PC-3 (cell line): ENCODE measurements around the gene PAWR. TPM values are rescaled to one million over a fixed set of nuclear protein-coding genes. Genes with fewer than 3 reads are reported as not detected.

Experiments used
- ATAC-seq: fragments of 200-7000 bp; cut with Tn5 transposase; 2 replicates; pipeline ENCODE4 v1.9.1; 2020; ENCODE audit warnings: mild to moderate bottlenecking, moderate library complexity
- Bru-seq: library from RNA; stranded (reverse); fragments of 400-500 nt; gene quantifications from one replicate; lab custom pipeline; 2021; lab: Mats Ljungman, UMichigan
- BruChase-seq, 2 experiments: library from RNA; stranded (reverse); fragments of 400-500 nt; gene quantifications; one replicate each; lab custom pipeline; 2021; lab: Mats Ljungman, UMichigan
- BruUV-seq: library from RNA; stranded (reverse); fragments of 400-500 nt; replicated peaks from 2 replicates; lab custom pipeline; 2021; lab: Mats Ljungman, UMichigan
- CTCF ChIA-PET: fragments of 300-600 bp; sonication (Branson Sonifier 250); formaldehyde crosslinking; loops from one replicate; lab custom pipeline; 2022; ENCODE audit warnings: antibody characterized with exemption; lab: Charles Lee
- POLR2A ChIA-PET: fragments of 300-600 bp; sonication (Branson Sonifier 250); formaldehyde crosslinking; loops from one replicate; lab custom pipeline; 2022; ENCODE audit warnings: antibody characterized with exemption; ENCODE audit not compliant: unreplicated experiment; lab: Charles Lee
- DNase-seq: peaks from one replicate; pipeline ENCODE4 v3.0.0-alpha.2; 2015
- H2AFZ ChIP-seq: fragments of 300-600 bp; sonication (generic); 2 replicates; pipeline ENCODE4 v1.6.0; 2016; ENCODE audit warnings: antibody characterized with exemption, low read length
- H3F3A ChIP-seq: fragments of 300-600 bp; sonication (generic); one replicate; pipeline ENCODE4 v1.6.0; 2017; ENCODE audit warnings: antibody characterized with exemption, low read length, control low read depth, mild to moderate bottlenecking; ENCODE audit not compliant: unreplicated experiment
- H3K27ac ChIP-seq: fragments of 300-600 bp; sonication (generic); 2 replicates; pipeline ENCODE4 v1.5.1; 2016; ENCODE audit warnings: mild to moderate bottlenecking, low read length
- H3K27me3 ChIP-seq: fragments of 300-600 bp; sonication (generic); 2 replicates; pipeline ENCODE4 v1.6.1; 2016; ENCODE audit warnings: low read length, mixed read lengths
- H3K36me3 ChIP-seq: fragments of 300-600 bp; sonication (generic); 2 replicates; pipeline ENCODE4 v1.6.1; 2016; ENCODE audit warnings: low read depth, mixed run types, low read length, mixed read lengths
- H3K4me1 ChIP-seq: fragments of 300-600 bp; sonication (generic); 2 replicates; pipeline ENCODE4 v1.5.1; 2016; ENCODE audit warnings: low read length; ENCODE audit not compliant: insufficient read depth
- H3K4me2 ChIP-seq: fragments of 300-600 bp; sonication (generic); 2 replicates; pipeline ENCODE4 v1.6.0; 2016; ENCODE audit warnings: low read length
- H3K4me3 ChIP-seq: fragments of 300-600 bp; sonication (generic); 2 replicates; pipeline ENCODE4 v1.5.1; 2016; ENCODE audit warnings: mild to moderate bottlenecking, low read length, mixed read lengths
- H3K79me2 ChIP-seq: fragments of 300-600 bp; sonication (generic); 2 replicates; pipeline ENCODE4 v1.6.1; 2017; ENCODE audit warnings: low read length, mixed read lengths
- H3K9ac ChIP-seq: fragments of 300-600 bp; sonication (generic); 2 replicates; pipeline ENCODE4 v1.6.0; 2016; ENCODE audit warnings: mild to moderate bottlenecking, low read length
- H3K9me2 ChIP-seq: fragments of 300-600 bp; sonication (generic); replicated peaks from 2 replicates; pipeline ENCODE4 v1.6.1; 2016; ENCODE audit warnings: mixed run types, low read length, mixed read lengths
- H3K9me3 ChIP-seq: fragments of 300-600 bp; sonication (generic); 2 replicates; pipeline ENCODE4 v1.6.1; 2016; ENCODE audit warnings: low read length, mixed read lengths
- H4K20me1 ChIP-seq: fragments of 300-600 bp; sonication (generic); 2 replicates; pipeline ENCODE4 v1.6.1; 2016; ENCODE audit warnings: low read length, mixed read lengths
- CTCF ChIP-seq: fragments of 300-600 bp; sonication (generic); conservative IDR thresholded peaks from 2 replicates; pipeline ENCODE4 v1.5.1; 2017; ENCODE audit warnings: antibody characterized with exemption, low read depth, mild to moderate bottlenecking, low read length
- EZH2 ChIP-seq: fragments of 300-600 bp; sonication (generic); IDR thresholded peaks from one replicate; pipeline ENCODE4 v1.6.1; 2017; ENCODE audit warnings: antibody characterized with exemption, mild to moderate bottlenecking, low read length; ENCODE audit not compliant: unreplicated experiment
- EZH2phosphoT487 ChIP-seq: fragments of 300-600 bp; sonication (generic); IDR thresholded peaks from 2 replicates; pipeline ENCODE4 v1.6.1; 2018; ENCODE audit warnings: mild to moderate bottlenecking, antibody characterized with exemption, low read length, borderline replicate concordance
- intact Hi-C: fragments of 100-400 bp; cut with micrococcal nuclease; formaldehyde crosslinking; loops from 2 replicates; pipeline ENCODE4 v1.9.0; 2023
- long read RNA-seq: library from polyadenylated mRNA; unstranded; transcript quantifications from one replicate; pipeline ENCODE4 v2.0.0, GENCODE V29; 2021; ENCODE audit not compliant: unreplicated experiment
- total RNA-seq: library from RNA; depleted of rRNA; stranded (reverse); fragments of >200 nt; gene quantifications from 2 replicates; pipeline ENCODE4 v1.2.3, GENCODE V29; 2014; rRNA removed

The PAWR gene
- total RNA-seq (141 and 214 TPM in 2 replicates), Bru-seq, nascent RNA (percentile 93 among the genes with signal in this experiment), BruChase-seq, experiment 1, labeled RNA remaining after a 6-hour chase (percentile 77 among the genes with signal in this experiment), BruChase-seq, experiment 2, labeled RNA remaining after a 2-hour chase (percentile 83 among the genes with signal in this experiment)
- long read RNA-seq, full-length matches to known transcripts: 39 of 163 reads
- long read RNA-seq, partial matches to known transcripts: 69 of 163 reads
- long read RNA-seq, other reads (novel, unspliced or antisense): 55 of 163 reads

- peak within 1 kb of the TSS; percentile 71 for H2AFZ ChIP-seq
- H4K20me1 ChIP-seq: peaks cover 22% of the 10 kb centered on the region
- H3K4me1 ChIP-seq: peaks cover 38% of the 10 kb centered on the region
- ChIA-PET CTCF (interaction anchor here (0.6 to 1.1 kb wide), 2 partner anchors 47 to 497 kb away, joined by 3 read pairs; no protein-coding TSS in a partner anchor), POLR2A (interaction anchor here (0.6 to 1.5 kb wide), 7 partner anchors 19 to 275 kb away, joined by 3 to 17 read pairs (median 11); no protein-coding TSS in a partner anchor)
- TF ChIP-seq EZH2 (no peak), EZH2phosphoT487 (peak; percentile 88), CTCF (no peak; the same call in 1 of the 2 replicates)
- H3K9ac ChIP-seq: peak within 1 kb of the TSS; percentile 75
- H3K9me2 ChIP-seq: no peaks in the 10 kb centered on the region
- peak within 1 kb of the TSS; percentile 87 for H3K4me3 ChIP-seq
- H3K27me3 ChIP-seq: no peaks in the 10 kb centered on the region
- BruUV-seq: no TSS peak
- H3K4me2 ChIP-seq: peak within 1 kb of the TSS; percentile 93
- H3K27ac ChIP-seq: peak within 1 kb of the TSS; percentile 82
- peak; percentile 62 for ATAC-seq
- peaks cover 45% of the 10 kb centered on the region for H3K79me2 ChIP-seq
- H3F3A ChIP-seq: no peaks in the 10 kb centered on the region
- H3K36me3 ChIP-seq: no peaks in the 10 kb centered on the region
- intact Hi-C loops: loop anchor here (1.0 to 5.0 kb wide), 4 partner anchors 136 to 496 kb away; no protein-coding TSS in a partner anchor
- DNase-seq: peak; percentile 92
- H3K9me3 ChIP-seq: no peaks in the 10 kb centered on the region
Observed at GRCh38 chr12:79690638-79691510, at the start of gene PAWR. Gene PAWR (minus strand): TSS chr12:79690964. CDS start chr12:79690244, 720 bp downstream.

- H3K27ac ChIP-seq: no peak overlapping the region
Observed at GRCh38 chr12:79737875-79738718, 47.3 kb upstream of the PAWR start.

More at GRCh38 chr12:79737875-79738718, 47.3 kb upstream of the PAWR start:
- Histone ChIP-seq H3K27me3 (no peaks in the 10 kb centered on the region), H3K9me2 (no peaks in the 10 kb centered on the region), H2AFZ (0 out of 2 replicates have a peak overlapping the region, but pooled peaks have one; percentile 3), H3K79me2 (no peaks in the 10 kb centered on the region), H3K9me3 (no peaks in the 10 kb centered on the region), H3K4me1 (peaks cover 4% of the 10 kb centered on the region; the same call in 1 of the 2 replicates), H3F3A (no peaks in the 10 kb centered on the region), H3K4me2 (no peak overlapping the region), H3K9ac (no peak overlapping the region), H4K20me1 (no peaks in the 10 kb centered on the region), H3K4me3 (no peak overlapping the region), H3K36me3 (no peaks in the 10 kb centered on the region)
- ChIA-PET CTCF (interaction anchor here (0.6 to 0.8 kb wide), 3 partner anchors 47 to 191 kb away, joined by 3 to 4 read pairs (median 3); partner anchors contain the start of gene PAWR), POLR2A (interaction anchor here (0.6 kb wide), 1 partner anchor 447 kb away, joined by 4 read pairs; no protein-coding TSS in a partner anchor)
- intact Hi-C loops: loop anchor here (1.0 to 2.0 kb wide), 5 partner anchors 46 to 449 kb away; no protein-coding TSS in a partner anchor
- no peak for TF ChIP-seq EZH2phosphoT487
- TF ChIP-seq CTCF: peak; percentile 87
- DNase-seq (peak; percentile 89), ATAC-seq (peak; percentile 72)
- BruUV-seq: no TSS peak
